SIG-M5 (cell line): ENCODE measurements around the gene MSANTD1.
A peak's percentile ranks its signal among the peaks of the same experiment; 100 is the strongest.

Experiments
- DNase-seq: peaks from one replicate; lab custom pipeline; 2025; lab: John Stamatoyannopoulos, UW

Gene MSANTD1

GRCh38 chr4:3263876-3264193 lies 14.9 kb downstream of the MSANTD1 start:
- DNase-seq: no peak

GRCh38 chr4:3266076-3266475 lies 17.1 kb downstream of the MSANTD1 start:
- DNase-seq: no peak

GRCh38 chr4:3267576-3268394 lies 18.8 kb downstream of the MSANTD1 start:
- DNase-seq: no peak

- DNase-seq: no peak
Observed at GRCh38 chr4:3268395-3269104, 19.6 kb downstream of the MSANTD1 start.

- no peak for DNase-seq
Observed at GRCh38 chr4:3269105-3269927, 20.4 kb downstream of the MSANTD1 start.

GRCh38 chr4:3269991-3270611 lies 21.1 kb downstream of the MSANTD1 start:
- no peak for DNase-seq

GRCh38 chr4:3271131-3271530 lies 22.2 kb downstream of the MSANTD1 start:
- no peak for DNase-seq

GRCh38 chr4:3276986-3277385 lies 28.0 kb downstream of the MSANTD1 start:
- no peak for DNase-seq

- DNase-seq: no peak
Observed at GRCh38 chr4:3280466-3280865, 31.5 kb downstream of the MSANTD1 start.

- no peak for DNase-seq
Observed at GRCh38 chr4:3283483-3283882, 34.5 kb downstream of the MSANTD1 start.

- DNase-seq: no peak
Observed at GRCh38 chr4:3283916-3284315, 35.0 kb downstream of the MSANTD1 start.

GRCh38 chr4:3284734-3285557 lies 36.0 kb downstream of the MSANTD1 start:
- DNase-seq: no peak

- no peak for DNase-seq
Observed at GRCh38 chr4:3285558-3286334, 36.8 kb downstream of the MSANTD1 start.

GRCh38 chr4:3286335-3287175 lies 37.6 kb downstream of the MSANTD1 start:
- peak; percentile 55 for DNase-seq

- DNase-seq: no peak
Observed at GRCh38 chr4:3287271-3287971, 38.5 kb downstream of the MSANTD1 start.

- DNase-seq: no peak
Observed at GRCh38 chr4:3287972-3288570, 39.1 kb downstream of the MSANTD1 start.

GRCh38 chr4:3288571-3289094 lies 39.7 kb downstream of the MSANTD1 start:
- DNase-seq: no peak

- DNase-seq: no peak
Observed at GRCh38 chr4:3290476-3290875, 41.5 kb downstream of the MSANTD1 start.
